ENCODE measurements around the gene KIAA1549. TPM values are rescaled to one million over a fixed set of nuclear protein-coding genes. Genes with fewer than 3 reads are reported as not detected.

Gene KIAA1549
- polyA plus RNA-seq, 2 of the 4 experiments (the other 2 are of a cell fraction): 4.1 to 4.7 TPM

DNA sequence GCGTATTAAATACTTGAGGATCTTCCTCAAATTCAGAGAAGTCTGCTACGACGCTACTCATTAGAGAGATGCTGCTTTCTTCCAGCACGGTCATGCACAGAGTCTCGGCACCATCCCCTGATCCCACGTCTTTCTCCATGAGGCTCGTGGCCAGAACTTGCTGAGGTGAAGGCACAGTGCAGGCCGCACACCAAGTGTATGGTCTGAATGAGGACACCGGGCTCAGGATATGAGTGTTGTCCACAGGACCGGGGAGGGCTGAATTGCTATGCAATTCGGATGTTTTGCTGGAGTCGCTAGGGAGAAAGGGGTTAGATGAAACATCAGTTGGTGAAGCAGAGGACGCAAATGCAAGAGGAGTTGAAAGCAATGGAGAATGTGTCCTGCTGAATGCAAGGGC is 63.0 kb downstream of the KIAA1549 start:
- Histone ChIP-seq H3K27ac (no peak overlapping the region), H3K4me3 (no peak overlapping the region), H3K4me1 (peaks cover 5% of the 10 kb centered on the region; the same call in 1 of the 3 replicates), H3K4me2 (no peak overlapping the region), H3K9me3 (no peaks in the 10 kb centered on the region)
- 89% methylated on average over 13 of the region's 13 CpGs for WGBS (ENCODE audit: missing lambda C conversion rate)
- FAIRE-seq (no peak), ATAC-seq (no peak), DNase-seq (ENCODE audit: low read depth in 1 of 2, low spot score in 1 of 2) (no peak)
- TF ChIP-seq, protein P1, sequence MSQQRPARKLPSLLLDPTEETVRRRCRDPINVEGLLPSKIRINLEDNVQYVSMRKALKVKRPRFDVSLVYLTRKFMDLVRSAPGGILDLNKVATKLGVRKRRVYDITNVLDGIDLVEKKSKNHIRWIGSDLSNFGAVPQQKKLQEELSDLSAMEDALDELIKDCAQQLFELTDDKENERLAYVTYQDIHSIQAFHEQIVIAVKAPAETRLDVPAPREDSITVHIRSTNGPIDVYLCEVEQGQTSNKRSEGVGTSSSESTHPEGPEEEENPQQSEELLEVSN (IDR thresholded peaks at IDR 0.05; ENCODE audit: borderline replicate concordance, low read depth): no peak
- TF ChIP-seq PHF8 (IDR thresholded peaks at IDR 0.05; ENCODE audit: borderline replicate concordance, low read depth): no peak
- TF ChIP-seq KDM1A (IDR thresholded peaks at IDR 0.05; ENCODE audit: low read depth): no peak
- no peak for TF ChIP-seq HEYL (CRISPR knock-in tag; IDR thresholded peaks at IDR 0.05)
- TF ChIP-seq, protein P2, sequence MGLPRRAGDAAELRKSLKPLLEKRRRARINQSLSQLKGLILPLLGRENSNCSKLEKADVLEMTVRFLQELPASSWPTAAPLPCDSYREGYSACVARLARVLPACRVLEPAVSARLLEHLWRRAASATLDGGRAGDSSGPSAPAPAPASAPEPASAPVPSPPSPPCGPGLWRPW (IDR thresholded peaks at IDR 0.05): no peak
- no peak for TF ChIP-seq FOSL2 (IDR thresholded peaks at IDR 0.05)
- no peak for TF ChIP-seq FOSL2 (CRISPR knock-in tag; IDR thresholded peaks at IDR 0.05)
- no peak for TF ChIP-seq SMC3 (IDR thresholded peaks at IDR 0.05)
- TF ChIP-seq HOXB5 (CRISPR knock-in tag; IDR thresholded peaks at IDR 0.05): no peak
- no peak for TF ChIP-seq JUNB (IDR thresholded peaks at IDR 0.05)
- no peak for TF ChIP-seq CBX8 (IDR thresholded peaks at IDR 0.05)
- POLR2A ChIA-PET: no interaction called here
- CTCF ChIA-PET: no interaction called here

DNA sequence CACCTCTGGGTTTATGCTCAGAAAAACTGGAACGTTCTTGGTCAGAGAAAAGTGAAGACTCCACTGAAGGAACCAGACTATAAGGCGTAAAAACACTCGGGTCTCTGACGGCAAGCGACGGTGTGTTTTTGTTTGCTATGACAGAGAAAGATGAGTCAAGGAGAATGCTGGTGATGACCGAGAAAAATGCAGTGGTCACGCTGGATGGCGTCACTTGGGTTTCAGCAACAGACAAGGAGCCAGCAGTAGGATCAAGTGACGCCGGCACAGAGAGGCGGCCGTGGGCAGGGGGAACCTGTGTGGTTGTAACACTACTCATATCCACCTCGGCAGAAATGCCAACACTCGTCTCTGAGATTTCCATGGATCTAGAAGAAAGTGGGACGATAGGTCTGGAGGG is 63.4 kb downstream of the KIAA1549 start:
- H3K4me2 ChIP-seq: no peak overlapping the region
- DNase-seq (ENCODE audit: low read depth in 1 of 2, low spot score in 1 of 2) (no peak), FAIRE-seq (no peak), ATAC-seq (no peak)
- peaks cover 5% of the 10 kb centered on the region; the same call in 1 of the 3 replicates for H3K4me1 ChIP-seq
- no peak overlapping the region for H3K4me3 ChIP-seq
- 90% methylated on average over 16 of the region's 16 CpGs for WGBS (ENCODE audit: missing lambda C conversion rate)
- ChIA-PET CTCF (no interaction called here), POLR2A (no interaction called here)
- TF ChIP-seq FOSL2 (IDR thresholded peaks at IDR 0.05) (no peak), FOSL2 (CRISPR knock-in tag; IDR thresholded peaks at IDR 0.05) (no peak)
- H3K9me3 ChIP-seq: no peaks in the 10 kb centered on the region
- no peak overlapping the region for H3K27ac ChIP-seq

DNA sequence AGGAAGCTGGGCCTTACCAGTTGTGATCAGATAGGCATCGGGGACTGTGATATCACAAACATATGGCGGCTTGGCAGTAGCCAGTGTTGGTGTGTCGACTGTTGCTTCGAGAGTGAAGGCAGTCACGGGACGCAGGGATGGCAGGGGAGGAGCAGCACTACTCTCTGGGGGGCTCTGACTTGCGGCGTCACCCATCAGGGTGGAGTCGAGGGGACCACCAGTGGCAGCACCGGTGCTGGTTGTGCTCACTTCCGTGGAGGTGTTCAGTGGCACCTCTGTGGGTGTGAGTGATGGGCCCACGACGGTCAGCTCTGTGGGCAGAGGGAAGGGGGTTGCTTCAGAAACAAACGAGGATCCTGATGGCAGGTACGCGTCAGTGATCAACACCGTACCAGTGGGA is 64.5 kb downstream of the KIAA1549 start:
- TF ChIP-seq NFE2L2 (conservative IDR thresholded peaks at IDR 0.05; ENCODE audit: low read length): no peak
- no peak for TF ChIP-seq RAD21 (conservative IDR thresholded peaks at IDR 0.05 in 1 of 2, IDR thresholded peaks at IDR 0.05 in 1 of 2)
- no peak for TF ChIP-seq MAFK (IDR thresholded peaks at IDR 0.05; ENCODE audit: partially characterized antibody)
- TF ChIP-seq ZSCAN20 (CRISPR knock-in tag; IDR thresholded peaks at IDR 0.05): no peak
- TF ChIP-seq BHLHE40 (IDR thresholded peaks at IDR 0.05; ENCODE audit: low read depth, low read length): no peak
- TF ChIP-seq, protein P3, sequence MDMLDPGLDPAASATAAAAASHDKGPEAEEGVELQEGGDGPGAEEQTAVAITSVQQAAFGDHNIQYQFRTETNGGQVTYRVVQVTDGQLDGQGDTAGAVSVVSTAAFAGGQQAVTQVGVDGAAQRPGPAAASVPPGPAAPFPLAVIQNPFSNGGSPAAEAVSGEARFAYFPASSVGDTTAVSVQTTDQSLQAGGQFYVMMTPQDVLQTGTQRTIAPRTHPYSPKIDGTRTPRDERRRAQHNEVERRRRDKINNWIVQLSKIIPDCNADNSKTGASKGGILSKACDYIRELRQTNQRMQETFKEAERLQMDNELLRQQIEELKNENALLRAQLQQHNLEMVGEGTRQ (IDR thresholded peaks at IDR 0.05): no peak
- no peak for TF ChIP-seq FOXS1 (CRISPR knock-in tag; IDR thresholded peaks at IDR 0.05)
- TF ChIP-seq POLR2AphosphoS2 (conservative IDR thresholded peaks at IDR 0.05; ENCODE audit: low read length): no peak
- no peak for TF ChIP-seq ESRRA (IDR thresholded peaks at IDR 0.05; ENCODE audit: borderline replicate concordance, low read length)
- no peak for TF ChIP-seq MAZ (IDR thresholded peaks at IDR 0.05; ENCODE audit: borderline replicate concordance, low read depth, low read length)
- TF ChIP-seq, protein P4, sequence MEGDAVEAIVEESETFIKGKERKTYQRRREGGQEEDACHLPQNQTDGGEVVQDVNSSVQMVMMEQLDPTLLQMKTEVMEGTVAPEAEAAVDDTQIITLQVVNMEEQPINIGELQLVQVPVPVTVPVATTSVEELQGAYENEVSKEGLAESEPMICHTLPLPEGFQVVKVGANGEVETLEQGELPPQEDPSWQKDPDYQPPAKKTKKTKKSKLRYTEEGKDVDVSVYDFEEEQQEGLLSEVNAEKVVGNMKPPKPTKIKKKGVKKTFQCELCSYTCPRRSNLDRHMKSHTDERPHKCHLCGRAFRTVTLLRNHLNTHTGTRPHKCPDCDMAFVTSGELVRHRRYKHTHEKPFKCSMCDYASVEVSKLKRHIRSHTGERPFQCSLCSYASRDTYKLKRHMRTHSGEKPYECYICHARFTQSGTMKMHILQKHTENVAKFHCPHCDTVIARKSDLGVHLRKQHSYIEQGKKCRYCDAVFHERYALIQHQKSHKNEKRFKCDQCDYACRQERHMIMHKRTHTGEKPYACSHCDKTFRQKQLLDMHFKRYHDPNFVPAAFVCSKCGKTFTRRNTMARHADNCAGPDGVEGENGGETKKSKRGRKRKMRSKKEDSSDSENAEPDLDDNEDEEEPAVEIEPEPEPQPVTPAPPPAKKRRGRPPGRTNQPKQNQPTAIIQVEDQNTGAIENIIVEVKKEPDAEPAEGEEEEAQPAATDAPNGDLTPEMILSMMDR (IDR thresholded peaks at IDR 0.05): no peak
- TF ChIP-seq HOXB5 (CRISPR knock-in tag; IDR thresholded peaks at IDR 0.05): no peak
- TF ChIP-seq POLR2A (IDR thresholded peaks at IDR 0.05; ENCODE audit: low read length): no peak
- TF ChIP-seq NPAS2 (CRISPR knock-in tag; IDR thresholded peaks at IDR 0.05; ENCODE audit: borderline replicate concordance): no peak
- H3K27ac ChIP-seq: no peak overlapping the region
- no peak overlapping the region for H3K4me2 ChIP-seq
- ATAC-seq: no peak
- no peaks in the 10 kb centered on the region for H3K9me3 ChIP-seq
- ChIA-PET CTCF (no interaction called here), POLR2A (no interaction called here)
- FAIRE-seq: no peak
- 94% methylated on average over 17 of the region's 17 CpGs for WGBS (ENCODE audit: missing lambda C conversion rate)
- H3K4me1 ChIP-seq: peaks cover 5% of the 10 kb centered on the region; the same call in 1 of the 3 replicates
- no peak for DNase-seq (ENCODE audit: low read depth in 1 of 2, low spot score in 1 of 2)
- H3K4me3 ChIP-seq: no peak overlapping the region
